ENCODE measurements around the gene MAML3.

The MAML3 gene

GRCh38 chr4:140125374-140125773 lies 28.6 kb downstream of the MAML3 start:
- peaks cover 7% of the 10 kb centered on the region for H3K4me1 Mint-ChIP-seq (ENCODE audit: low read depth)
- no peak overlapping the region for H3K27ac Mint-ChIP-seq
- no peaks in the 10 kb centered on the region for H3K9me3 Mint-ChIP-seq
- H3K27me3 Mint-ChIP-seq (ENCODE audit: low read depth): peaks cover 48% of the 10 kb centered on the region
- peaks cover 2% of the 10 kb centered on the region for H3K36me3 Mint-ChIP-seq (ENCODE audit: low read depth)
- no peak overlapping the region for H3K4me3 Mint-ChIP-seq

DNA sequence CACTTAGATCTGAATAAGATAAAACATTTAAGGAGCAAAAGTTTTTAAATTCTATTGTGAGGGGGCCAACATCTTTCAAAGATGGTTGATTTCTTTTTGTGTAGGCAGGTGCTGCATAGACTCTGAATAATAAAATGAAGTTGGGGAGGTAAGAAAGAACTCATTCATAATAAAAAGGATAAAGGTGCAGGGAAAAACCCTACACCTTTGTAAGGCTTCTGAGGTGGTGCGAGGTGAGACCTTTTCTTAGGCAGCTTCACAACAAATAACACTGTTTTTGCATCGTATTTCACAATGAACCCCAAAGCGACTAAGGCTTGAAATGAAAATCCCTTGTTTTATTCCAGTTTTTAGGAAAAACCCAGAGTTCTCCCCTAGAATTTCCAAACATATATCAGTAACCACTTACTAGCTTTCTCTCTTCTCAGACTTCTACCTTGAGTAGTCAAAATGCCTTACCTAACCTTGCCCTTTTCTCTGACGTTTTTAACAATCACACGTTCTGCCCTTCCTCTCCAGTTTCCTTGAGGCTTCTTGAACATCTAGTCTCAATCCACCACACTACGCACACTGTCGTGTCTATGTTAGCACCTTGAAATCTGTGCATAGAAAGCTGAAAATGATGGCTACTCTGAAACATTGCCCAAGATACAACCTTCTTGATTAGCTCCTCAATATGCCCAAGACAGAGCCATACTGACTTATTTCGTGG lies 30.2 kb downstream of the MAML3 start:
- peaks cover 12% of the 10 kb centered on the region for H3K4me1 Mint-ChIP-seq (ENCODE audit: low read depth)
- no peak overlapping the region for H3K4me3 Mint-ChIP-seq
- H3K36me3 Mint-ChIP-seq (ENCODE audit: low read depth): peaks cover 4% of the 10 kb centered on the region
- peaks cover 43% of the 10 kb centered on the region for H3K27me3 Mint-ChIP-seq (ENCODE audit: low read depth)
- H3K9me3 Mint-ChIP-seq: no peaks in the 10 kb centered on the region
- no peak overlapping the region for H3K27ac Mint-ChIP-seq

GRCh38 chr4:140122891-140123290 lies 31.1 kb downstream of the MAML3 start:
- Mint-ChIP-seq H3K36me3 (ENCODE audit: low read depth) (peaks cover 4% of the 10 kb centered on the region), H3K4me1 (ENCODE audit: low read depth) (peaks cover 12% of the 10 kb centered on the region), H3K9me3 (no peaks in the 10 kb centered on the region), H3K4me3 (peak overlapping the region; percentile 8), H3K27ac (peak overlapping the region; percentile 5), H3K27me3 (ENCODE audit: low read depth) (peaks cover 40% of the 10 kb centered on the region)

- peaks cover 30% of the 10 kb centered on the region for H3K27me3 Mint-ChIP-seq (ENCODE audit: low read depth)
- H3K4me3 Mint-ChIP-seq: no peak overlapping the region
- peaks cover 4% of the 10 kb centered on the region for H3K36me3 Mint-ChIP-seq (ENCODE audit: low read depth)
- no peaks in the 10 kb centered on the region for H3K9me3 Mint-ChIP-seq
- no peak overlapping the region for H3K27ac Mint-ChIP-seq
- H3K4me1 Mint-ChIP-seq (ENCODE audit: low read depth): peaks cover 18% of the 10 kb centered on the region
Measured at GRCh38 chr4:140121646-140122045, 32.3 kb downstream of the MAML3 start.

DNA sequence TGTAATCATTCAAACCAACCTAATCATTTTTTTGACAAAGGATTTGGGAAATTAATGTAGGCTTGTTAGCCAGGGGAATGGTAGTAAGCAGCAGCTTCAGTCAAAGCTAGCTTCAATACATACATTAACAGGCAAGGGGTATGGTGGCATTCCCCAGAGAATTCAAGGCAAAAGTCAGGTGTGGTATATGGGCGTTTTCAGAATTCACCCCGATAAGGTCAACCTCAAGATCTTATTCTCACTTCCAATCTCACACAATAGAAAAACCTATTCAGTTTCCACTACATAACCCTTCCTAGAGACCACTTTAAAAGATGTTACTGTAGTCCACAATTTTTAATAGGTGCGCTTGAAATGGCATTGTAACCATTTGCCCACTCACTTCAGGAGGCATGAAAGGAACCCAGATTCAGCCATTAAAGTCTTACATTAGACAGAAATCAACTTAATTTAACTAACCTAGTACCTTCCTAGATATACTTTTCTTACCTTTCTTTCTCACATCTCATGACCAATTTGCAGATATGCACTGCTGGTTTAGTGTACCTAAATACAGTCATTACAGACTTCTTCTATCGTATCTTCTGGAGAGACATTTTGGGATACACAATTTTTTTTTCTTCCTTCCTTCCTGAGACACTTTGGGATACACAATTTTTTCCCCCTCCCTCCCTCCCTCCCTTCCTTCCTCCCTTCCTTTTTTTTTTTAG lies 34.9 kb downstream of the MAML3 start:
- Mint-ChIP-seq H3K4me1 (ENCODE audit: low read depth) (peaks cover 27% of the 10 kb centered on the region), H3K9me3 (no peaks in the 10 kb centered on the region), H3K27me3 (ENCODE audit: low read depth) (peaks cover 29% of the 10 kb centered on the region), H3K4me3 (no peak overlapping the region), H3K27ac (no peak overlapping the region), H3K36me3 (ENCODE audit: low read depth) (peaks cover 4% of the 10 kb centered on the region)

- Mint-ChIP-seq H3K36me3 (ENCODE audit: low read depth) (peaks cover 4% of the 10 kb centered on the region), H3K27ac (no peak overlapping the region), H3K9me3 (no peaks in the 10 kb centered on the region), H3K27me3 (ENCODE audit: low read depth) (peaks cover 30% of the 10 kb centered on the region), H3K4me1 (ENCODE audit: low read depth) (peaks cover 27% of the 10 kb centered on the region), H3K4me3 (no peak overlapping the region)
Measured at GRCh38 chr4:140117947-140118346, 36.0 kb downstream of the MAML3 start.

- H3K9me3 Mint-ChIP-seq: no peaks in the 10 kb centered on the region
- peaks cover 2% of the 10 kb centered on the region for H3K36me3 Mint-ChIP-seq (ENCODE audit: low read depth)
- H3K27ac Mint-ChIP-seq: peak overlapping the region; percentile 84
- H3K4me3 Mint-ChIP-seq: peak overlapping the region; percentile 23
- peaks cover 24% of the 10 kb centered on the region for H3K4me1 Mint-ChIP-seq (ENCODE audit: low read depth)
- H3K27me3 Mint-ChIP-seq (ENCODE audit: low read depth): peaks cover 34% of the 10 kb centered on the region
Measured at GRCh38 chr4:140116442-140117104, 37.4 kb downstream of the MAML3 start.

- no peaks in the 10 kb centered on the region for H3K9me3 Mint-ChIP-seq
- H3K36me3 Mint-ChIP-seq (ENCODE audit: low read depth): peaks cover 2% of the 10 kb centered on the region
- H3K4me1 Mint-ChIP-seq (ENCODE audit: low read depth): peaks cover 24% of the 10 kb centered on the region
- H3K27ac Mint-ChIP-seq: no peak overlapping the region
- peaks cover 28% of the 10 kb centered on the region for H3K27me3 Mint-ChIP-seq (ENCODE audit: low read depth)
- H3K4me3 Mint-ChIP-seq: no peak overlapping the region
Measured at GRCh38 chr4:140115140-140115539, 38.8 kb downstream of the MAML3 start.

- no peak overlapping the region for H3K4me3 Mint-ChIP-seq
- peaks cover 23% of the 10 kb centered on the region for H3K4me1 Mint-ChIP-seq (ENCODE audit: low read depth)
- peaks cover 33% of the 10 kb centered on the region for H3K27me3 Mint-ChIP-seq (ENCODE audit: low read depth)
- H3K9me3 Mint-ChIP-seq: no peaks in the 10 kb centered on the region
- H3K36me3 Mint-ChIP-seq (ENCODE audit: low read depth): no peaks in the 10 kb centered on the region
- H3K27ac Mint-ChIP-seq: no peak overlapping the region
Measured at GRCh38 chr4:140113653-140114052, 40.3 kb downstream of the MAML3 start.

DNA sequence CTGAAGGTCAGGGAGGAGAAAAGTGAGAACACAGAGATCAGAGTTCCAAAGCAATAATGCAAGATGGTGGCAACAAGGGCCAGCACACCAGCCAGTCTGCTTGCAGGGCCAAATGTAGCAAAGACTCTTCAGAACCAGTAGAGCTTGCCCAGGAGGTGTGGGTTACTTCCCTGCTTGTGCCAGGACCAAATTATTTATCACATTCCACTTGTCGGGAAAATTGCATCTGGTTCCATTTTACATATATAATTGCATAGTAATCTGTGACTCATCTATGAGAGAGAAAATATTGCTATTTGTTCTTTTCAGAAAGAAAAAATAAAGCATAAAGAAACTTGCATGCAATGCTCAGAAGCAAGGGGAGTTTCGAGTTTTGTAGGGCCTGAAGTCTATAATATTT lies 41.4 kb downstream of the MAML3 start:
- H3K27ac Mint-ChIP-seq: no peak overlapping the region
- H3K4me1 Mint-ChIP-seq (ENCODE audit: low read depth): peaks cover 31% of the 10 kb centered on the region
- H3K36me3 Mint-ChIP-seq (ENCODE audit: low read depth): no peaks in the 10 kb centered on the region
- H3K9me3 Mint-ChIP-seq: no peaks in the 10 kb centered on the region
- peaks cover 39% of the 10 kb centered on the region for H3K27me3 Mint-ChIP-seq (ENCODE audit: low read depth)
- no peak overlapping the region for H3K4me3 Mint-ChIP-seq

DNA sequence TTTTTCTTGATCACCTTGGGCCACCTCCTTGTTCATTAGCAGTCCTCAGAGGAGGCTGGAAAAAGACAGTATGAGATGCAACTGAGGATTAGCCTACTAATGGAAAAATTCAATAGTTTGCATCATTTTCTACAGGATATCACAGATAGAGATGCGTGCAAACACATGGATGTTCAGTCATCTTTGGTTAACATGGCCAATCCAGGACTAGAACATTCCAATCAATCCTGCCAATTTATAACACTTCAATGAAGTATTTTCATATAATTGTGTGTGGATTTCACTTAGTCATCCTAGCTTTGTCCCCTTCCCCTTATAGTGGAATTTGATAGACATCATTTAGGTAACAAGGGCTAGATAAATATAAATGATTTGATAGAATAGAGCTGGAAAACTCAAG lies 42.7 kb downstream of the MAML3 start:
- H3K36me3 Mint-ChIP-seq (ENCODE audit: low read depth): peaks cover under 1% of the 10 kb centered on the region

DNA sequence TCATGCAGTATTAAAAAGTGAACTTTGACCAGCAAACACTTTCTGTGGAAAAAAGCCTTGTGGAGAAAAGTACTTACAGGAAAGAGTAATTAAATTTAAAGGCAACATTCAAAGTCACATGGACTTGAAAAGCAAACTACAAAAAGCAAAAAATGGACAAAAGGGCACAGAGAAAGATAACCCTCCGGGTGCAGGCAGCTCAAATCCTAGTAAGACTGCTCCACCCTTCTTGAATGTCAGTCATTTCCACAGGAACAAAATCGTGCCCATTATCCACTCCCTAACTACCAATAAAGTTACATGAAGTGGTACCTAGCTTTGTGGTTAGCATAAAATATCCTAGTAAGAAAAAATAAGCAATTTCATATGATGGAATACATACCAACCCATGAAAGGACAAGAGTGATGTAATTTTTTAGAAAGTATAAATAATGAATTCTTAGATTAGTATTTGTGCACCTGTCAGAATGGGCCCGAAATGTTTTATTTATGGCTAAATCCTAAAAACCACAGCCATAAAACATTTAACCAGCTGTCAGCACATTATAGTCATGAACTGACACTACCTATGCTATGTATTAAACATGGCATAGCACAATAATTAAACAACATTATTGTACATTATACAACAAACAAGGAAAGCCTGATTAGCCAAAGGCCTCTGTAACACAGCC lies 43.3 kb downstream of the MAML3 start:
- Mint-ChIP-seq H3K36me3 (ENCODE audit: low read depth) (peaks cover 1% of the 10 kb centered on the region), H3K4me3 (no peak overlapping the region), H3K9me3 (no peaks in the 10 kb centered on the region), H3K4me1 (ENCODE audit: low read depth) (peaks cover 21% of the 10 kb centered on the region), H3K27ac (no peak overlapping the region), H3K27me3 (ENCODE audit: low read depth) (peaks cover 47% of the 10 kb centered on the region)

More for the DNA sequence above, 42.7 kb downstream of the MAML3 start:
- Mint-ChIP-seq H3K4me3 (no peak overlapping the region), H3K9me3 (no peaks in the 10 kb centered on the region), H3K27ac (no peak overlapping the region), H3K27me3 (ENCODE audit: low read depth) (peaks cover 45% of the 10 kb centered on the region), H3K4me1 (ENCODE audit: low read depth) (peaks cover 22% of the 10 kb centered on the region)

GRCh38 chr4:140109737-140110136 lies 44.2 kb downstream of the MAML3 start:
- H3K36me3 Mint-ChIP-seq (ENCODE audit: low read depth): peaks cover 4% of the 10 kb centered on the region
- H3K9me3 Mint-ChIP-seq: no peaks in the 10 kb centered on the region
- H3K27me3 Mint-ChIP-seq (ENCODE audit: low read depth): peaks cover 42% of the 10 kb centered on the region
- H3K4me3 Mint-ChIP-seq: no peak overlapping the region
- H3K4me1 Mint-ChIP-seq (ENCODE audit: low read depth): peaks cover 21% of the 10 kb centered on the region
- H3K27ac Mint-ChIP-seq: no peak overlapping the region

DNA sequence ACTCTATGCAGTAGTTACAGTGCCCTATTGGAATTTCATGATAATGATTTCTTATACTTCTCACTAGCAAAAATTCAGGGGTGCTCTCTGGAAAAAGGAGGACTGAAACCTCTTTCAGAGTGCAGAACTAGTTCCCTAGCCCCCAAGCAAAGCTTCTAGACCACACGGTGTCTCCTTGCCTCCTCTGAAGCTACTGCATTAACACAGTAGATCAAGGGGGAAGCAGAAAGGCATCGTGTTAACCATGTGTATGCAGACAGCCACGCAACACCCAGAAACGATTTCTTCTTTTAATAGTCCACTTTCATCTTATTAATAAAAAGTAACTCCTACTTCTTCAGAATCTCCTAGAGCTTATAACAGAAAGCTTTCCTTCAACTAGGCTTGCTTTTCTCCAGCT lies 44.7 kb downstream of the MAML3 start:
- Mint-ChIP-seq H3K4me1 (ENCODE audit: low read depth) (peaks cover 21% of the 10 kb centered on the region), H3K36me3 (ENCODE audit: low read depth) (peaks cover 4% of the 10 kb centered on the region), H3K9me3 (no peaks in the 10 kb centered on the region), H3K27ac (no peak overlapping the region), H3K27me3 (ENCODE audit: low read depth) (peaks cover 42% of the 10 kb centered on the region), H3K4me3 (no peak overlapping the region)
